Right lobe of liver (tissue), 6 donors: ENCODE measurements around the gene TMEM132D. TPM values are rescaled to one million over a fixed set of nuclear protein-coding genes. Genes with fewer than 3 reads are reported as not detected.

Experiments used
- ATAC-seq, 4 donors: fragments of 200-7000 bp; cut with Tn5 transposase; one replicate each; pipeline ENCODE4 v1.9.1; 2020; ENCODE audit warnings: mild to moderate bottlenecking in 4 of 4, moderate library complexity in 4 of 4
- DNase-seq, 3 donors: peaks; one replicate each; pipeline ENCODE4 v3.0.0-alpha.2; 2020
- H3K27ac ChIP-seq, 3 donors: fragments of 200-600 bp; one replicate each; pipeline ENCODE4 v1.8.0; 2022
- H3K27me3 ChIP-seq, 2 donors: fragments of 200-600 bp; one replicate each; pipeline ENCODE4 v1.8.0; 2022
- H3K36me3 ChIP-seq, 4 donors: fragments of 200-600 bp; sonication (generic) in 1 of 4; one replicate each; pipeline versions ENCODE4 v1.5.1 to v1.8.0; 2017 to 2022; ENCODE audit warnings: control low read depth in 1 of 4
- H3K4me1 ChIP-seq, 4 donors: fragments of 200-600 bp; sonication (generic) in 1 of 4; one replicate each; pipeline versions ENCODE4 v1.5.1 to v1.8.0; 2017 to 2022; ENCODE audit warnings: control low read depth in 1 of 4
- H3K4me3 ChIP-seq, 3 donors: fragments of 200-600 bp; one replicate each; pipeline ENCODE4 v1.8.0; 2022
- H3K9me3 ChIP-seq, 4 donors: fragments of 200-600 bp; sonication (generic) in 1 of 4; one replicate each; pipeline versions ENCODE4 v1.5.1 to v1.8.0; 2017 to 2022; ENCODE audit warnings: control low read depth in 1 of 4
- POLR2A ChIP-seq: fragments of 450-650 bp; IDR thresholded peaks from one replicate; pipeline ENCODE4 v1.6.1; 2017; ENCODE audit warnings: antibody characterized with exemption, mild to moderate bottlenecking
- whole genome bisulfite sequencing: methylation state at CpG from one replicate; pipeline ENCODE4 v1.1.6; 2018; ENCODE audit warnings: low coverage, low lambda C conversion rate; ENCODE audit not compliant: insufficient coverage; ENCODE audit errors: missing lambda C conversion rate; 5-methylcytosine and 5-hydroxymethylcytosine counted together
- intact Hi-C, 2 donors: fragments of 100-400 bp; cut with DNase I; formaldehyde crosslinking; loops; one replicate each; pipeline versions ENCODE4 v1.11.2 to v1.14.1; 2022
- small RNA-seq, 2 experiments: library from RNA; depleted of rRNA; stranded (forward); fragments of <200 nt; gene quantifications; one replicate each; pipeline ENCODE3, GENCODE V24; 2016
- total RNA-seq, 6 experiments: library from RNA; depleted of rRNA in 2 of 6; stranded (reverse); fragments of >200 nt in 2 of 6; fragmentation: NEBNext Ultra II Directional in 3 of 6; extraction: Animal tissue kit (Norgen Biotek cat#: 25700) in 3 of 6; gene quantifications; one replicate each; pipeline versions ENCODE4 v1.1.0 to v1.2.4, GENCODE V29; 2016 to 2023
- TF ChIP-seq, protein P1 (sequence below), 4 donors: fragments of 200-600 bp in 3 of 4; fragments of 450-650 bp in 1 of 4; IDR thresholded peaks; one replicate each; pipeline versions ENCODE4 v1.5.1 to v1.8.0; 2016 to 2022; ENCODE audit warnings: antibody characterized with exemption in 4 of 4, mild to moderate bottlenecking in 2 of 4
- donor health status: DM: no; HTN: yes; CAD: no.
- donor health status: DM: no; HTN: no; CAD: no.
- donor health status: DM: no; HTN: no; CAD: no.
- donor health status: DM: no; HTN: yes; CAD: no.
- donor health status: DM: no; HTN: yes; CAD: no.

Gene TMEM132D
- total RNA-seq, 6 experiments from 2014 or later: 0.10 to 0.35 (median 0.33) TPM; not detected in 3

DNA sequence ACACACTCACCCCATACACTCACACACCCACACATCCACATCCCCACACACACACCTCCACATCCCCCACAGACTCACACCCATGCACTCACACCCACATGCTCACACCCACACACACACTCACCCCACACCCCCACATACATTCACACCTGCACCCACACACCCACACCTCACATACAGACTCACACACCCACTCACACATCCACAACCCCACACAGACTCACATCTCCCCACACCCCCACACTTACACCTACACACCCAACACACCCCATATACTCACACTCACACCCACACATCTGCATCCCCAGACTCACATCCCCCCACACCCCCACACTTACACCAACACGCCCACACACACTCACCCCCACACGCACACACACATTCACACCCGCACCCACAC, 878.8 kb downstream of the TMEM132D start:
- DNase-seq (no peak), ATAC-seq (no peak)
- no peak for TF ChIP-seq POLR2A
- TF ChIP-seq, protein P1, sequence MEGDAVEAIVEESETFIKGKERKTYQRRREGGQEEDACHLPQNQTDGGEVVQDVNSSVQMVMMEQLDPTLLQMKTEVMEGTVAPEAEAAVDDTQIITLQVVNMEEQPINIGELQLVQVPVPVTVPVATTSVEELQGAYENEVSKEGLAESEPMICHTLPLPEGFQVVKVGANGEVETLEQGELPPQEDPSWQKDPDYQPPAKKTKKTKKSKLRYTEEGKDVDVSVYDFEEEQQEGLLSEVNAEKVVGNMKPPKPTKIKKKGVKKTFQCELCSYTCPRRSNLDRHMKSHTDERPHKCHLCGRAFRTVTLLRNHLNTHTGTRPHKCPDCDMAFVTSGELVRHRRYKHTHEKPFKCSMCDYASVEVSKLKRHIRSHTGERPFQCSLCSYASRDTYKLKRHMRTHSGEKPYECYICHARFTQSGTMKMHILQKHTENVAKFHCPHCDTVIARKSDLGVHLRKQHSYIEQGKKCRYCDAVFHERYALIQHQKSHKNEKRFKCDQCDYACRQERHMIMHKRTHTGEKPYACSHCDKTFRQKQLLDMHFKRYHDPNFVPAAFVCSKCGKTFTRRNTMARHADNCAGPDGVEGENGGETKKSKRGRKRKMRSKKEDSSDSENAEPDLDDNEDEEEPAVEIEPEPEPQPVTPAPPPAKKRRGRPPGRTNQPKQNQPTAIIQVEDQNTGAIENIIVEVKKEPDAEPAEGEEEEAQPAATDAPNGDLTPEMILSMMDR (IDR thresholded peaks at IDR 0.05): no peak
- Histone ChIP-seq H3K4me3 (no peak overlapping the region), H3K9me3 (no peaks in the 10 kb centered on the region), H3K36me3 (no peaks in the 10 kb centered on the region), H3K27ac (no peak overlapping the region), H3K27me3 (no peaks in the 10 kb centered on the region), H3K4me1 (no peaks in the 10 kb centered on the region)
- WGBS: 79% methylated on average over 3 of the region's 3 CpGs
- intact Hi-C loops: no loop called here

Small RNAs within 50 kb of the gene (small RNA-seq; reads per million reads assigned to genes)
- gene RF02271: 0 reads per million in 2 experiments
